Measurements from ENCODE around the gene NKAIN4.

DNA sequence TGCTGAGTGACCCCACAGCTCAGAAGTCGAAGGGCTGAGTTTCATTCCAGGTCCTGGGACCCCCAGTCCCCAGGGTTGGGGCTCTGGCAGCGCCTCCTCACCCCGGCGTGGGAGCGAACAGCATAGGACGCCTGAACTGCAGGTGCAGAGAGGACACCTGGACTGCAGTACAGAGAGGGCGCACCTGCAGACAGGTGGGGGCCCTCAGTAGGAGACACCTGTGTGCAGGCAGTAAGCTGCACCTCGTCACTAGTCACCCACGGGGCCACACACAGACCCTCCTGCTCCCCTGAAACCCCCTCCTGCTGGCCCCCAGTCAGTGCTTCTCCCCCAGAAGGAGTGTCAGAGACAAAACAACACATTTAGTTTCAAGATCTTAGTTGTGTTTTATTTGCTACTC, 8.6 kb upstream of the NKAIN4 start:
- no peak for TF ChIP-seq POLR2AphosphoS5 (IDR thresholded peaks at IDR 0.05; ENCODE audit: borderline replicate concordance, low read depth, low read length)
- no peak for TF ChIP-seq EZH2 (IDR thresholded peaks at IDR 0.05)
- TF ChIP-seq FOXP2 (optimal IDR thresholded peaks at IDR 0.05; ENCODE audit: control extremely low read depth, extremely low read length, insufficient read depth) = no peak
